BE2C (cell line): ENCODE data around the gene ARPC4.

ENCODE experiments used
- DNase-seq: peaks from one replicate; pipeline ENCODE4 v3.0.0-alpha.2; 2020
- H3K27me3 ChIP-seq: fragments of 250-450 bp; sonication (Bioruptor Pico); 2 replicates; pipeline ENCODE4 v1.5.1; 2020; ENCODE audit warnings: mild to moderate bottlenecking
- H3K36me3 ChIP-seq: fragments of 250-450 bp; sonication (Bioruptor Pico); 2 replicates; pipeline ENCODE4 v1.5.1; 2020; ENCODE audit warnings: mild to moderate bottlenecking
- H3K4me1 ChIP-seq: fragments of 250-450 bp; sonication (Bioruptor Pico); 2 replicates; pipeline ENCODE4 v1.5.1; 2020
- H3K4me3 ChIP-seq: 2 replicates; pipeline ENCODE4 v1.5.1; 2011; ENCODE audit warnings: low read depth, low read length
- H3K9me3 ChIP-seq: fragments of 250-450 bp; sonication (Bioruptor Pico); 2 replicates; pipeline ENCODE4 v1.5.1; 2020
- TF ChIP-seq, protein P1 (sequence below): IDR thresholded peaks from 2 replicates; pipeline ENCODE4 v1.5.1; 2012; ENCODE audit warnings: mild to moderate bottlenecking, low read depth, low read length

Gene ARPC4

DNA sequence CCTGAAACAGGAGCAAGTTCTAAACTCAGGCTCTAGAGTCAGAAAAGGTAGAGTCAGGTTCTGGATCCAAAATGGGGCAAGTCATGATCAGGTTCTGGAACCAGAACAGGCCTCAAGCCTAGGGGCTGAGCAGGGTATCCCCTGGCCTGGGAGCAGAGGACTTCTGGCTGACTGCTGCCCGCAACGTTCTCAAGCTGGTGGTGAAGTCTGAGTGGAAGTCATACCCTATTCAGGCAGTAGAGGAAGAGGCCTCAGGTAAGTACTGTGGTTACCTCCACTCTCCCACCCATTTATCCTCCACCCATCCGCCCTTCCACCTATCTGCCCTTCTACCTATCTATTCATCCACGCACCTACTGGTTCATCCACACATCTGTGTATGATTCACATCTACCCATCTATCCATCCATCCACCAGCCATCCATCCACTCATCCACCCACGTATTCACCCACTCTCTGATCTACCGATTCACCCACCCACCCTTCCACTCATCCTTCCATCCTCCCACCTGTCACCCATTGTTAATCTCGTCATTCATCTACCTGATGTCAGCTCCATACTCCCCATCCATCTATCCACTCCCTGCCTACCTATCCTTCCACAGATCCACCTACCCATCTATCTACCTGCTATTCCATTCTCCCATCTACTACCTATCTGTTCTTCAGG is 25.9 kb downstream of the ARPC4 start:
- TF ChIP-seq, protein P1, sequence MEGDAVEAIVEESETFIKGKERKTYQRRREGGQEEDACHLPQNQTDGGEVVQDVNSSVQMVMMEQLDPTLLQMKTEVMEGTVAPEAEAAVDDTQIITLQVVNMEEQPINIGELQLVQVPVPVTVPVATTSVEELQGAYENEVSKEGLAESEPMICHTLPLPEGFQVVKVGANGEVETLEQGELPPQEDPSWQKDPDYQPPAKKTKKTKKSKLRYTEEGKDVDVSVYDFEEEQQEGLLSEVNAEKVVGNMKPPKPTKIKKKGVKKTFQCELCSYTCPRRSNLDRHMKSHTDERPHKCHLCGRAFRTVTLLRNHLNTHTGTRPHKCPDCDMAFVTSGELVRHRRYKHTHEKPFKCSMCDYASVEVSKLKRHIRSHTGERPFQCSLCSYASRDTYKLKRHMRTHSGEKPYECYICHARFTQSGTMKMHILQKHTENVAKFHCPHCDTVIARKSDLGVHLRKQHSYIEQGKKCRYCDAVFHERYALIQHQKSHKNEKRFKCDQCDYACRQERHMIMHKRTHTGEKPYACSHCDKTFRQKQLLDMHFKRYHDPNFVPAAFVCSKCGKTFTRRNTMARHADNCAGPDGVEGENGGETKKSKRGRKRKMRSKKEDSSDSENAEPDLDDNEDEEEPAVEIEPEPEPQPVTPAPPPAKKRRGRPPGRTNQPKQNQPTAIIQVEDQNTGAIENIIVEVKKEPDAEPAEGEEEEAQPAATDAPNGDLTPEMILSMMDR = no peak

DNA sequence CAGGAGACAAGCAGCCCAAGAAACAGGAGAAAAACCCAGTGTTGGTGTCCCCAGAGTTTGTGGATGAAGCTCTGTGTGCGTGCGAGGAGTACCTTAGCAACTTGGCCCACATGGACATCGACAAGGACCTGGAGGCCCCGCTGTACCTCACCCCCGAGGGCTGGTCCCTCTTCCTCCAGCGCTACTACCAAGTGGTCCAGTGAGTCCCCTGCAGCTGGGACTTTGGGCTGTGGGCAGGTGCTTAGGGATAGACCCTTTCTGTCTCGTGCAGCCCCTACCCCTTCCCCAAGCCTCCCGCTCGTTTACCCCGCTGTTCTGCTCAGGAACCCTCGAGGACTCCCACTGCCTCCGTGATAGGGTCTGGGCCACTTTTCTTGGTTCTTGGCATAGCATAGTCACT is 27.7 kb downstream of the ARPC4 start:
- no peaks in the 10 kb centered on the region for H3K9me3 ChIP-seq
- H3K27me3 ChIP-seq = no peaks in the 10 kb centered on the region
- no peaks in the 10 kb centered on the region for H3K36me3 ChIP-seq
- DNase-seq = no peak
- no peak overlapping the region for H3K4me3 ChIP-seq
- TF ChIP-seq, protein P1 = no peak
- H3K4me1 ChIP-seq = no peaks in the 10 kb centered on the region

More for the DNA sequence above, 25.9 kb downstream of the ARPC4 start:
- H3K27me3 ChIP-seq = no peaks in the 10 kb centered on the region
- H3K4me1 ChIP-seq = no peaks in the 10 kb centered on the region
- DNase-seq = no peak
- H3K9me3 ChIP-seq = no peaks in the 10 kb centered on the region
- no peaks in the 10 kb centered on the region for H3K36me3 ChIP-seq
- no peak overlapping the region for H3K4me3 ChIP-seq

DNA sequence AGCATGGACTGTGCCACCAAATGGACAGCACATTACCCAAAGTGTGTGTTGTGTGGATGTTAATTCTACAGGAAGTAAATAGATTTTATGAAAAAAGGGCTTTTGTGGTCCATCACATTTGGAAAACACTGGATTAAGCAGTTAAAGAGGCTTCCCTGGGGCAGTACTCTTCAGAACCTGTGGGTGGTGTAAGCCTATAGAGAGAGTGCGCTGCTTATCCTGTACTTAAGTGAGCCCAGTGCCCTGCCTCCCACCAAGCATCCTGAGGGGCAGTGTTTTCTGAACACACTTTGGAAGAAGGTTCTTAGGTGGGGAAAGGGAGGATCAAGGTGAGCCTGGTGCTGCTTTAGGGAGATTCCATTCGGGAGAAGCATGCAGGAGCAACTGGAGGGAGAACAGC is 28.1 kb downstream of the ARPC4 start:
- no peak for DNase-seq
- Histone ChIP-seq H3K4me1 (no peaks in the 10 kb centered on the region), H3K36me3 (no peaks in the 10 kb centered on the region), H3K27me3 (no peaks in the 10 kb centered on the region), H3K9me3 (no peaks in the 10 kb centered on the region), H3K4me3 (no peak overlapping the region)
- TF ChIP-seq, protein P1 = peak; percentile 34

DNA sequence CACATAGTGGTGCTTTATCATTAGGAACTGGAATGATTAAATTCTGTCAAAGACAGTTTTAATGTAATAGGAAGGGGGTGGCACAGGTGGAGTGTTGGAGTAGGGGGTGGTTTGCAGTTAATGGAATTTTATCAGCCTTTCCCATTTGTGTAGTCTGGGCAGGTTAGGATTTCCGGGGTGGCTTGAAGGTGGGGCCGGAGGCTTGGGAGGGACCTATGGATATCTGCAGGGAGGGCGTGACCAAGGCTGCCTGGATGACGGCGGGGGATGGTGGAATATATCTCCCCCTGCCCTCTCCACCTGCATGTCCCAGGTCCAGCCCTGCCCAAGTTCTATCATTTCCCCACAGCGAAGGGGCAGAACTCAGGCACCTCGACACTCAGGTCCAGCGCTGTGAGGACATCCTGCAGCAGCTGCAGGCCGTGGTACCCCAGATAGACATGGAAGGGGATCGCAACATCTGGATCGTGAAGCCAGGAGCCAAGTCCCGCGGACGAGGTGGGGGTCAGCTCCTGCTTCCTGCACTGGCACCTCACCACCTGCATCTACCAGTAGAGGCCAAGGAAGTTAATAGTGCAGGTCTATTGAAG is 32.7 kb downstream of the ARPC4 start:
- Histone ChIP-seq H3K4me3 (no peak overlapping the region), H3K27me3 (no peaks in the 10 kb centered on the region), H3K36me3 (no peaks in the 10 kb centered on the region), H3K4me1 (no peaks in the 10 kb centered on the region), H3K9me3 (no peaks in the 10 kb centered on the region)
- TF ChIP-seq, protein P1 = no peak
- DNase-seq = no peak

DNA sequence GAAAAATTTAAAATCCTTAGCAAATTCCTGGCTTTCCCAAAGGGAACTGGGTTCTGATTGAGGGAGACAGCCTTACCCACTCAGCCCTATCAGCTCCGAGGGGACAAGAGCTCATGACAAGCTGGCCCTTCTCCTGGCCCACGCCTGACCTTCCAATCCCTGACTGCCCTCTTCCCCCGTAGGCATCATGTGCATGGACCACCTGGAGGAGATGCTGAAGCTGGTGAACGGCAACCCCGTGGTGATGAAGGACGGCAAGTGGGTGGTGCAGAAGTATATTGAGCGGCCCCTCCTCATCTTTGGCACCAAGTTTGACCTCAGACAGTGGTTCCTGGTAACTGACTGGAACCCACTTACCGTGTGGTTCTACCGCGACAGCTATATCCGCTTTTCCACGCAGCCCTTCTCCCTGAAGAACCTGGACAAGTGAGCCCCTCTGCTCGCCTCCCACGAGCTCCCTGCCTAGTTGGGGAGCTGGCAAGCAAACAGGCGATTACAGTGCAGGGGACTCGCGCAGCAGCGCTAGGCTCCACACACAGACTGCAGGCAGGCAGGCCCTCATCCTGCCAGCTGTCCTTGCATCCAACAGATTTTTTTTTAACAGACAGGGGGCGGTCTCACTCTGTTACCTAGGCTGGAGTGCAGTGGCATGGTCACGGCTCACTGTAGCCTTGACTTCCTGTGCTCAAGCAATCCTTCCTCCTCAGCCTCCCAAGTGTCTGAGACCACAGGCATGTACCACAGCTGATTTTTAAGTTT is 34.1 kb downstream of the ARPC4 start:
- TF ChIP-seq, protein P1 = peak; percentile 36
- DNase-seq = peak; percentile 23

More for the DNA sequence above, 34.1 kb downstream of the ARPC4 start:
- no peaks in the 10 kb centered on the region for H3K36me3 ChIP-seq
- no peaks in the 10 kb centered on the region for H3K4me1 ChIP-seq
- H3K27me3 ChIP-seq = no peaks in the 10 kb centered on the region
- H3K4me3 ChIP-seq = no peak overlapping the region
- H3K9me3 ChIP-seq = no peaks in the 10 kb centered on the region
